HG03095 (cell line): Measurements from ENCODE around the gene AQP9.

Experiments
- ATAC-seq: cut with Tn5 transposase; IDR thresholded peaks from one replicate; pipeline ENCODE4 v1.9.1; 2021; ENCODE audit warnings: moderate library complexity; ENCODE audit not compliant: unreplicated experiment

AQP9 gene

DNA sequence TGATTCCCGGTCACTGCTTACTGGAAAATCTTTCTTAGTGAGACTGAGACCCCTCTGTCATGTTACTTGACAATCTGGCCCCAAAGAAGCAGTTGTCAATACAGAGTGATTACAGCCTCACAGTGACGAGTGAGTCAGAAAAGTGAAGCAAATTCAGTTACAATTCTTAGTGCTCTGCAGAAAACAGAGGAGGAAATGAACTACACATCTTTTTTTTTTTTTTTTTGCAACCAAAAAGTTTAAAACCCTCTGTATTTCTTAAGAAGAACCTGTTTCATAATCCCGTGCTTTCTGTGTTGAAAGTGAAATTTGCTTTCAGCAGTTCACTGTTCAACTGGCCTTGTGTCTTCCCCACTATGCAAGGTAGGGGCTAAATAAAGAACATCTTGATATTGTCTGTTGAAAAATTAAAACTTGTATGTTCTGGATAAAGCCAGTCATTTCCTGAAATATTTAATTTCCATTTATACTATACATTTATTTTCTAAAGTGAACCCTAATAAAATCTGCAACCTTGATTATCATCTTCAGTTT lies 1.9 kb downstream of the AQP9 start:
- ATAC-seq, result no peak

DNA sequence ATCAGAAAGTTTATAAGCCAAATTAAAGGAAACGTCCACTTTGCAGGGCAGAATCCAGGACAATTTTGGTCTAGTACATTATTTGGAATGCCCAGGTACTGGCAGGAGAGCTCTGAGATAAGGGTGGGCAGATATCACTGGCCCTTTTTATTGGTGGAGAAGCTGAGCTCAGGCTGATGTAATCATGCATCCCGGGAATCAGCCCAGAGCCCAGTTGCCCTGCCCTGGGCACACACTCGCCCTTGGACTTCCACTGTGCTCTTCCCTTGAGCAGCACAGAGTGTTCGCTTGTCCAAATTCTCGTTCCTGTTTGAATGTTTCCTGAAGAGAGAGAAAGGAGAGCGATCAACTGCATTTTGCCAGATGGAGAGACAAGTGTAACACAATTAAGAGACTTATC lies 3.7 kb downstream of the AQP9 start:
- ATAC-seq, result no peak

DNA sequence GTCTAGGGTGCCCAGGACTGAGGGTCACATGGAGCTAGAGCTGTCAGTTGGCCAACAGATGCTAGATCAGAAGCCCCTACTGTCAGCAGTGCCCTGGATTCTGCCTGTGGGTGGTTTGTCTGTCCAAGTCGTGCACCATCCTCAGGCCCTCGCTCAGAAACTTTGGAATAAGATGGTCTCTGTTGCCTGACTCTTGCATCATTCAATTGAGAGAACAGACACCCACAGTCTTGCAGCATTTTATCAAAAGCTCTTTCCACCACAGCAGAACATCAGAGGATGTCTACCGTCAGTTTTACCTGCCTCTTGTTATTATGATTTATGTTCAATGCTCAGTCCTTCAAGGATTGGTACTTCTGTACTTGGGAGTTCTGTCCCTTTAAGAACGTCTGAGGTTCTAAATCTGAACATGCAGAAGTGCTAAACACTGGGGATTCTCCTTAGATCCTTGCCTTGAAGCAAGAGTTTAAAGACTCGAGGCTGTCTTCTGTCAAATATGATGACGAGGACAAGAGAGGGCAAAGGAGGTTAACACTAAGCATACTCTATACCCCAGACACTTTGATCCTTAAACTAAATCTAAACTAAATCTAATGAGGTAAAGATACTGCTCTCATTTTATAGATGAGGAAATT lies 4.8 kb downstream of the AQP9 start:
- ATAC-seq, result no peak

DNA sequence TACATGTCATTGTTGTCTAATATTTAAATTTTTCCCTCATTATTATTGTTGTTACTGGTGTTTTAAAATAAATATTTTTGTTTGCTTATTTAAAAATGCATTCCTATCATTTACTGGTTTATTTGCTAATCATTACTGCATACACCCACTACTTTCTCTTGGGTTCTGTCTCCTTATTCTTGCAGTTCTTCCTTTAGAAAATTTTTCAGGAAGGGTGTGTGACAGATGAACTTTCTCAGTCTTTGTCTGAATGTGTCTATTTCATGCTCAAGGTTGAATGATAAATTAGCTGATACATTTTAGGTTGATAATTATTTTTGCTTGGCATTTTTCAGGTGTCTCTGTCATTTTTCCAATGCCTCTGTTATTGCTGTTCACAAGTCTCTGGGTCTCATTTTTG lies 7.4 kb downstream of the AQP9 start:
- ATAC-seq, result no peak

- ATAC-seq, result no peak
Observed at GRCh38 chr15:58146211-58146610, 8.0 kb downstream of the AQP9 start.

GRCh38 chr15:58146749-58147148 lies 8.6 kb downstream of the AQP9 start:
- no peak for ATAC-seq

DNA sequence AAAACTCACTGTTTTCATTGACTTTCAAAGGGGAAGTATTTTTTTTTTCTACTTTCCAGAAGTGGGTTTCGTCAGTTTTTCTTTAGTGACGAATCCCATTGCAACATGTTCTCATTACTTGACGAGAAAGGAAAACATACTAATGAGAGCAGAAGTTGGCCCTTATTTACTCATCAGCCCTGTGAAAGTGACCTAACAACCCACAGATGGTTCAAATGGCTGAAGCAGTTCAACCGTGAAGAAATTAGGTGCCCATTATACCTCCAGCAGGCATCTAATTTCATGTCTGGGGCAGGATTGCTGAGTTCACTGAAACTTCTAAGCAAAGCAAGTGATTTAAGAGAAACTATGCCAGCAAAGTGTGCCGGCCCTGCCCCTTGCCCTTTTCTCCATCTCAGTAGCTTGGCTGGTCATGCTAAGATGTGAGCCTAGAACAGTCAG lies 9.0 kb downstream of the AQP9 start:
- ATAC-seq, result no peak

DNA sequence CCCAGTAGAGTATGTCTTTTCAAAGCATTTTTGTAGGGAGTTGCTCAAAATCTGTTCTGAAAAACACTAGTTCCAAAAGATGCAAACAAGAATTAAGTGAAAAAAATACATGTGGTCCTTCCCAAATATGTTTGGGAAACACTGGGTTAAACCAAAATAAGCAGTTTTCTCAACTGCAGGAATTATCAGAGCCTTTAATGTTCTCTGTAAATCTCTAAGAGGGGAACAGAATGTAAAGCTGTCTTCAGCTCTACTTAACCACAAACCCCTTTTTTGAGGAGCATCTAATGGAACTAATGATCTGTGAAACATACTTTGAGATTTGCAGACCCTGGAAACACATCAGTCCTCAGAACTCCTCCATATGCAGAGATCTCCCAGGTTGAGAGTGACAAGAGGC lies 9.9 kb downstream of the AQP9 start:
- no peak for ATAC-seq

DNA sequence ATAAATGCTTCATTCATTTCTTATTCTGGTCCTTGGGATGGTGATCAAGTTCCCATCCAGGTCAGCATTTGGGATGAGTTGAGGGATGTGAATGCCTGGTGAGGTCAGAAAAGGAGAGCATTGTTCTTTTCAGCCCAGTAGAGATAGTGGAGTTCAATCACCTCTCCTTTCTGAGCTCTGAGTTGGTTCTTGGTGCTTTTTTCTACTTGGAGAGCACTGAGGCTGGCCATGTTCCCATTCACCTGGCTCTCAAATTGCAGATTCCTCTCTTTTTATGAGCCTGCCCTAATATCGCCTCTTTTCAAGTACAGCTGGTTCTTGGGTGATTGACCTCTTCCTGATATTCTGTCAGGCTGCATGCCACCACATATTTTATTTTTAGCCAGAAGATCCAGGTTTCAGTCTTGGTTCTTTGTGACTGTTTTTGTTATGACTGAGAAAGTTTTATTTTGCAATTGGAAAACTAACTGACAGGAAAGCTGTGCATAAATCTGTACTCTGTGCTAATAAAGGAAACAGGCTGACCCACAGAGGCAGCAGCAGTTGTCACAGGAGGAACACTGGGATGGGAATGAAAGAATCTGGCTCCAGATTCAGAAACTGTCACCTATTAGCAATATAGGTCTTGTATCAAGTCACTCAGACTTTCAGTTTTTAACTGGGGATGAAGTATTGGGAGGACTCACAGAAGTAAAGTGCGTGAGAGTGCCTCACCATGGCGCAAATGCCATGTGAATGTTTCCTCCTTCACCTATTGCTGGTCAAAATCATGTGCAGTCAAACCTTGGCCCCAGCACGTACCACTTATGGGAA lies 10.7 kb downstream of the AQP9 start:
- no peak for ATAC-seq

- ATAC-seq, result no peak
Observed at GRCh38 chr15:58154769-58155168, 16.6 kb downstream of the AQP9 start.

GRCh38 chr15:58159827-58160386 lies 21.7 kb downstream of the AQP9 start:
- ATAC-seq, result no peak

GRCh38 chr15:58161436-58161930 lies 23.3 kb downstream of the AQP9 start:
- no peak for ATAC-seq

DNA sequence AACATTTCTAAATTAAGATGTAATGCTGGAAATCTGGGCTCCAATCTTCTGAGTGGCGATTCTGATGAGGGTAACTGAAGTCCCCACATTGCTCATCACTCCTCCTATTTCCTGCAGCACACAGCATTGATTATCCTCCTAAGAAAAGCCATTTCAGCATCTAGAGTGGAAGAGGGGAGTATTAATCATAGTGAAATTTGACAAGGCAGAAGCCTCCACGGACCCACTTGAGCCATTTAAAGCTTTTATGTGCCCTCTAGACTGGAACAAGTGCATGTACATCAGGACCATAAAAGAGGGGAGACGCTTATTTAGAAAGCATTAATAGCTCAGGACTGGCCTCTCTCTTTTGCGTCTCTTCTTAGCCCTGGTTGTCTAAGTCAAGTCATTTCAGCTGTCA lies 25.8 kb downstream of the AQP9 start:
- no peak for ATAC-seq

GRCh38 chr15:58164926-58165325 lies 26.7 kb downstream of the AQP9 start:
- no peak for ATAC-seq

DNA sequence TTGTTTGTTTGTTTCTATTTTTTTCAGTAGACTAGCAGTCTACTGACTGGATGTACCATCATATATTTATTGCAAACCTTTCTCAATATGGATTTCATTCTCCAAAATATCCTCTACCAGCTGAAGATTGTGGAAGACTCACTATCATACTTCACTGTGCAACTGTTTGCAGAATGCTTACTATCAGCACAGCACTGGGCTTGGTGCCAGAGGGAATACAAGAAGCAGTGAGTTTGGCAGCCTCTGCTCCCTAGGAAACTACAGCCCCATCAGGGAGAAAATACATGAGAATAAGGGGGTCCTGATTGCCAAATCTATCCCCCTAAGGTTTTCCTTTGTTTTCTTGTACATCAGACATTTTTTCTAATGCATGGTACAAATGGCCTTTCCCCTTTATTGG lies 27.5 kb downstream of the AQP9 start:
- ATAC-seq, result no peak

DNA sequence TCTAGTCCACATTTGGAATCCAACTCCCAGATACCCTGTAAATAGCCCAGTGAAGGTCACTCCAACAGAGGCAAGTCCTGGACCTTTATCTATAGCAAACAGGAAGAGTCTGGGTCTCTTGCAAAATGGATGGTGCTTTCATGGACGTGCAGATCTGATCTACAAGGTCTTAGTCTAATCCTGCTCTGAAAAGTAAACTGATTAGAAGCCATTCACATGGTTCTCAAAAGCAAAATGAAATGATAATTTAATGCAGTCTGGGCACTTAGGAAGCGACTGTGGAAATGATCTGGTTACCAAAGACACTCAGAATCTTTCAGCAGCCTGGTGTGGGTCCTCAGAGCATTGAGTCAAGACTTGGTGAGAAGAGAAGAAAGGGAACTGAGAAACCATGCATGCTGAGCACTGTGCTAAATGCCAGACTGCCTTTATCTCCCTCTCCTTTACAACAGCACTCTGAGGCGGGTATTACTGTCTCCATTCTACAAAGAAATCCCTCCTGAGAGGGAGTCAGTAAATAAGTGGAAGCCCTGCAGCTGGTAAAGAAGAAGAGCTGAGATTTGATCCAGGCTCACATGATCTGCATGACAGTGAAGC lies 29.0 kb downstream of the AQP9 start:
- no peak for ATAC-seq

GRCh38 chr15:58169934-58170333 lies 31.8 kb downstream of the AQP9 start:
- ATAC-seq, result no peak

- ATAC-seq, result no peak
Observed at GRCh38 chr15:58171476-58172061, 33.4 kb downstream of the AQP9 start.

- no peak for ATAC-seq
Observed at GRCh38 chr15:58174709-58175108, 36.5 kb downstream of the AQP9 start.

GRCh38 chr15:58175955-58176354 lies 37.8 kb downstream of the AQP9 start:
- ATAC-seq, result no peak

GRCh38 chr15:58178668-58179067 lies 40.5 kb downstream of the AQP9 start:
- ATAC-seq, result no peak
